Measurements from ENCODE around the gene SHLD3.

The SHLD3 gene

GRCh38 chr5:65654713-65655112 is 29.9 kb downstream of the SHLD3 start:
- TF ChIP-seq GATA2 (IDR thresholded peaks at IDR 0.05; ENCODE audit: low read depth, low read length) (no peak), GATA3 (IDR thresholded peaks at IDR 0.05; ENCODE audit: low read depth, low read length) (no peak)

- TF ChIP-seq GATA3 (IDR thresholded peaks at IDR 0.05; ENCODE audit: low read depth, low read length), result no peak
- no peak for TF ChIP-seq GATA2 (IDR thresholded peaks at IDR 0.05; ENCODE audit: low read depth, low read length)
Measured at GRCh38 chr5:65663804-65664521, 39.1 kb downstream of the SHLD3 start.

GRCh38 chr5:65668696-65669095 is 43.9 kb downstream of the SHLD3 start:
- TF ChIP-seq GATA3 (IDR thresholded peaks at IDR 0.05; ENCODE audit: low read depth, low read length) (no peak), GATA2 (IDR thresholded peaks at IDR 0.05; ENCODE audit: low read depth, low read length) (no peak)

DNA sequence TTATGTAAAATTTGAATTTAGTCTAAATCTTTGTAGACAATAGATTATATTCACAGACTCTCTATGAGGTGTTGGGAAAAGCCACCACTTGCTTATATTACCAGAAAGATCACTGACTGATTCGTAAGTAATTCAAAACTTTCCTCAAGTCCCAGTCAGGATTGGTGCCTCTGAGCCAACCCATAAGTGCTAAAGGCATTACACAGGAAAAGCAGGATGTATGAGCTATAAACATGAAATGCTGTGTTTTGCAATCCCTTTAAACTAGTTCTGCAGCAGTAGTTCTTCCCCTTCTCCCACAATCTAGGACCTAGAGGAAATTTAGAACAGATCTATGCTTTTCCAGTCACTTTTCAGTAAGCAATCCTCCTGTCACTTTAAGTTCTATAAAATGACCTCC is 48.0 kb downstream of the SHLD3 start:
- TF ChIP-seq GATA2 (IDR thresholded peaks at IDR 0.05; ENCODE audit: low read depth, low read length) (no peak), GATA3 (IDR thresholded peaks at IDR 0.05; ENCODE audit: low read depth, low read length) (no peak)

- TF ChIP-seq GATA2 (IDR thresholded peaks at IDR 0.05; ENCODE audit: low read depth, low read length) (no peak), GATA3 (IDR thresholded peaks at IDR 0.05; ENCODE audit: low read depth, low read length) (no peak)
Measured at GRCh38 chr5:65674749-65675148, 49.9 kb downstream of the SHLD3 start.

All from SH-SY5Y (cell line).